Skeletal muscle cell (primary cell): ENCODE measurements around the gene ST8SIA6.

Experiments
- DNase-seq: peaks from one replicate; pipeline ENCODE4 v3.0.0-alpha.2; 2010; ENCODE audit warnings: low read depth
- H3K4me3 ChIP-seq: 2 replicates; pipeline ENCODE4 v1.5.1; 2011; ENCODE audit warnings: low read depth, mild to moderate bottlenecking, control low read depth, low read length, moderate library complexity

Gene ST8SIA6

GRCh38 chr10:17429490-17429889, 24.9 kb downstream of the ST8SIA6 start:
- DNase-seq = no peak
- H3K4me3 ChIP-seq = no peak overlapping the region

GRCh38 chr10:17428351-17429097, 25.9 kb downstream of the ST8SIA6 start:
- no peak for DNase-seq
- H3K4me3 ChIP-seq = no peak overlapping the region

GRCh38 chr10:17427666-17428350, 26.6 kb downstream of the ST8SIA6 start:
- no peak for DNase-seq
- H3K4me3 ChIP-seq = no peak overlapping the region

GRCh38 chr10:17427201-17427600, 27.2 kb downstream of the ST8SIA6 start:
- no peak overlapping the region for H3K4me3 ChIP-seq
- no peak for DNase-seq

GRCh38 chr10:17426263-17426750, 28.1 kb downstream of the ST8SIA6 start:
- H3K4me3 ChIP-seq = no peak overlapping the region
- no peak for DNase-seq

GRCh38 chr10:17425584-17426262, 28.7 kb downstream of the ST8SIA6 start:
- DNase-seq = no peak
- H3K4me3 ChIP-seq = no peak overlapping the region

- DNase-seq = no peak
- no peak overlapping the region for H3K4me3 ChIP-seq
Observed at GRCh38 chr10:17423632-17424186, 30.7 kb downstream of the ST8SIA6 start.

- DNase-seq = no peak
- H3K4me3 ChIP-seq = no peak overlapping the region
Observed at GRCh38 chr10:17422931-17423330, 31.5 kb downstream of the ST8SIA6 start.

- no peak for DNase-seq
- H3K4me3 ChIP-seq = no peak overlapping the region
Observed at GRCh38 chr10:17418249-17418648, 36.1 kb downstream of the ST8SIA6 start.

GRCh38 chr10:17416442-17417211, 37.8 kb downstream of the ST8SIA6 start:
- H3K4me3 ChIP-seq = no peak overlapping the region
- DNase-seq = no peak

GRCh38 chr10:17415046-17415658, 39.2 kb downstream of the ST8SIA6 start:
- H3K4me3 ChIP-seq = no peak overlapping the region
- no peak for DNase-seq

GRCh38 chr10:17414484-17414883, 39.9 kb downstream of the ST8SIA6 start:
- no peak for DNase-seq
- H3K4me3 ChIP-seq = no peak overlapping the region

GRCh38 chr10:17413876-17414275, 40.5 kb downstream of the ST8SIA6 start:
- no peak overlapping the region for H3K4me3 ChIP-seq
- no peak for DNase-seq

- DNase-seq = no peak
- H3K4me3 ChIP-seq = no peak overlapping the region
Observed at GRCh38 chr10:17412323-17412722, 42.1 kb downstream of the ST8SIA6 start.

GRCh38 chr10:17410907-17411306, 43.5 kb downstream of the ST8SIA6 start:
- no peak for DNase-seq
- H3K4me3 ChIP-seq = no peak overlapping the region

GRCh38 chr10:17409170-17409733, 45.1 kb downstream of the ST8SIA6 start:
- DNase-seq = no peak
- no peak overlapping the region for H3K4me3 ChIP-seq

- DNase-seq = no peak
Observed at GRCh38 chr10:17407047-17407446, 47.3 kb downstream of the ST8SIA6 start.

GRCh38 chr10:17406036-17406834, 48.2 kb downstream of the ST8SIA6 start:
- DNase-seq = no peak
- H3K4me3 ChIP-seq = no peak overlapping the region

More at GRCh38 chr10:17407047-17407446, 47.3 kb downstream of the ST8SIA6 start:
- H3K4me3 ChIP-seq = no peak overlapping the region
